A549 (cell line): ENCODE measurements around the gene KRT7. TPM values are rescaled to one million over a fixed set of nuclear protein-coding genes. Genes with fewer than 3 reads are reported as not detected.
A peak's percentile ranks its signal among the peaks of the same experiment; 100 is the strongest.

Experiments
- ATAC-seq, 2 experiments: fragments of 200-7000 bp in 1 of 2; fragments of >200 bp in 1 of 2; cut with Nextera tagmentation in 1 of 2; cut with Tn5 transposase in 1 of 2; 3 replicates each; pipeline versions ENCODE4 v1.8.0 to v1.9.1; 2018 to 2020; ENCODE audit warnings: mild to moderate bottlenecking in 1 of 2, moderate library complexity in 1 of 2
- CTCF ChIA-PET: fragments of 300-600 bp; sonication (Branson Sonifier 250); formaldehyde crosslinking; extraction: SDS; loops from one replicate; lab custom pipeline; 2021; ENCODE audit warnings: antibody characterized with exemption, inconsistent platforms; lab: Yijun Ruan, JAX
- POLR2A ChIA-PET: fragments of 350-600 bp; formaldehyde crosslinking; extraction: SDS; loops from one replicate; lab custom pipeline; 2021; ENCODE audit warnings: antibody characterized with exemption, inconsistent platforms; lab: Yijun Ruan, JAX
- DNase-seq, 2 experiments: peaks; one replicate each; pipeline versions ENCODE4 v3.0.0 to v3.0.0-alpha.2; 2011 to 2016; ENCODE audit warnings: low read depth in 1 of 2, low spot score in 1 of 2
- FAIRE-seq: peaks from 2 replicates; lab custom pipeline; 2011; peaks lifted over from hg19 to GRCh38; lab: Jason Lieb, UNC
- H3K27ac ChIP-seq, 2 experiments: fragments of >200 bp; sonication (Bioruptor Twin); formaldehyde crosslinking; 3 replicates each; pipeline ENCODE4 v1.5.1; 2016 to 2017
- H3K4me1 ChIP-seq: fragments of >200 bp; sonication (Bioruptor Twin); formaldehyde crosslinking; 3 replicates; pipeline ENCODE4 v1.6.1; 2016
- H3K4me2 ChIP-seq: fragments of >200 bp; sonication (Bioruptor Twin); formaldehyde crosslinking; 3 replicates; pipeline ENCODE4 v1.6.1; 2016
- H3K4me3 ChIP-seq: fragments of >200 bp; sonication (Bioruptor Twin); formaldehyde crosslinking; 3 replicates; pipeline ENCODE4 v1.5.1; 2016
- H3K9me3 ChIP-seq: fragments of >200 bp; sonication (Bioruptor Twin); formaldehyde crosslinking; 3 replicates; pipeline ENCODE4 v1.6.1; 2016
- BCL3 ChIP-seq: fragments of >200 bp; sonication (Bioruptor Twin); formaldehyde crosslinking; IDR thresholded peaks from 3 replicates; pipeline ENCODE4 v1.6.1; 2016
- CEBPB ChIP-seq, 2 experiments: fragments of >200 bp in 1 of 2; sonication (Bioruptor Twin) in 1 of 2; formaldehyde crosslinking in 1 of 2; IDR thresholded peaks; 2 replicates each; pipeline ENCODE4 v1.6.1; 2012 to 2016
- CHD4 ChIP-seq: fragments of 200-600 bp; sonication (generic); IDR thresholded peaks from 2 replicates; pipeline ENCODE4 v1.6.1; 2016; ENCODE audit warnings: antibody characterized with exemption, mild to moderate bottlenecking, borderline replicate concordance
- EHF ChIP-seq: fragments of 250-450 bp; sonication (Bioruptor Pico); IDR thresholded peaks from 2 replicates; pipeline ENCODE4 v1.5.0; 2020; ENCODE audit warnings: mild to moderate bottlenecking
- EHMT2 ChIP-seq: fragments of 200-600 bp; sonication (generic); IDR thresholded peaks from 2 replicates; pipeline ENCODE4 v1.6.1; 2016; ENCODE audit warnings: antibody characterized with exemption, low read depth, mild to moderate bottlenecking, moderate library complexity
- ELK1 ChIP-seq: fragments of 150-350 bp; IDR thresholded peaks from 2 replicates; pipeline ENCODE4 v1.6.1; 2014; ENCODE audit warnings: low read depth, mild to moderate bottlenecking, low read length
- ESRRA ChIP-seq: fragments of 150-350 bp; IDR thresholded peaks from 2 replicates; pipeline ENCODE4 v1.6.1; 2014; ENCODE audit warnings: mild to moderate bottlenecking, low read length, borderline replicate concordance
- FOSB ChIP-seq: fragments of 250-450 bp; sonication (Bioruptor Pico); IDR thresholded peaks from 2 replicates; pipeline ENCODE4 v1.5.0; 2020; ENCODE audit warnings: mild to moderate bottlenecking, moderate library complexity
- HMGXB4 ChIP-seq: fragments of 250-450 bp; sonication (Bioruptor Pico); IDR thresholded peaks from 2 replicates; pipeline ENCODE4 v1.5.0; 2021; ENCODE audit warnings: mild to moderate bottlenecking, moderate library complexity, borderline replicate concordance
- HOXA7 ChIP-seq: fragments of 250-450 bp; sonication (Bioruptor Pico); IDR thresholded peaks from 2 replicates; pipeline ENCODE4 v1.5.0; 2020; ENCODE audit warnings: mild to moderate bottlenecking, moderate library complexity
- HOXB13 ChIP-seq: fragments of 250-450 bp; sonication (Bioruptor Pico); IDR thresholded peaks from 2 replicates; pipeline ENCODE4 v1.5.0; 2020; ENCODE audit warnings: low read depth, mild to moderate bottlenecking, moderate library complexity
- HOXB5 ChIP-seq: fragments of 250-450 bp; sonication (Bioruptor Pico); IDR thresholded peaks from 2 replicates; pipeline ENCODE4 v1.5.0; 2020; ENCODE audit warnings: mild to moderate bottlenecking, moderate library complexity
- JUN ChIP-seq, 2 experiments: fragments of >200 bp; sonication (Bioruptor Twin); formaldehyde crosslinking; IDR thresholded peaks; 2 replicates in 1 of 2; 3 replicates in 1 of 2; pipeline ENCODE4 v1.6.1; 2016 to 2017
- JUNB ChIP-seq: fragments of >200 bp; sonication (Bioruptor Twin); formaldehyde crosslinking; IDR thresholded peaks from 2 replicates; pipeline ENCODE4 v1.6.1; 2016
- KDM5A ChIP-seq: fragments of 200-600 bp; sonication (generic); IDR thresholded peaks from 2 replicates; pipeline ENCODE4 v1.6.1; 2016; ENCODE audit warnings: antibody characterized with exemption, mild to moderate bottlenecking
- MAFK ChIP-seq: fragments of 450-650 bp; IDR thresholded peaks from 2 replicates; pipeline ENCODE4 v1.6.1; 2014; ENCODE audit not compliant: partially characterized antibody
- MAX ChIP-seq: IDR thresholded peaks from 2 replicates; pipeline ENCODE4 v1.6.1; 2012
- MAZ ChIP-seq: fragments of 150-350 bp; IDR thresholded peaks from 2 replicates; pipeline ENCODE4 v1.6.1; 2014; ENCODE audit warnings: antibody characterized with exemption, low read depth, low read length, borderline replicate concordance
- MYC ChIP-seq: IDR thresholded peaks from 2 replicates; pipeline ENCODE4 v1.6.1; 2012; ENCODE audit warnings: mild to moderate bottlenecking, inconsistent platforms, low read length, improper control_type of control experiment, borderline replicate concordance
- NFE2L2 ChIP-seq: fragments of 150-350 bp; conservative IDR thresholded peaks from 2 replicates; pipeline ENCODE4 v1.6.1; 2014; ENCODE audit warnings: low read length
- NPAS2 ChIP-seq: fragments of 250-450 bp; sonication (Bioruptor Pico); IDR thresholded peaks from 2 replicates; pipeline ENCODE4 v1.8.0; 2022; ENCODE audit warnings: mild to moderate bottlenecking, moderate library complexity, borderline replicate concordance
- NR3C1 ChIP-seq: fragments of >200 bp; sonication (Bioruptor Twin); formaldehyde crosslinking; IDR thresholded peaks from 3 replicates; pipeline ENCODE4 v1.6.1; 2017
- PHF8 ChIP-seq: fragments of 200-600 bp; sonication (generic); IDR thresholded peaks from 2 replicates; pipeline ENCODE4 v1.6.1; 2016; ENCODE audit warnings: low read depth, mild to moderate bottlenecking, antibody characterized with exemption, moderate library complexity, borderline replicate concordance
- POLR2A ChIP-seq: IDR thresholded peaks from 2 replicates; pipeline ENCODE4 v1.6.1; 2012; ENCODE audit warnings: mild to moderate bottlenecking, low read length
- POLR2AphosphoS2 ChIP-seq: conservative IDR thresholded peaks from 2 replicates; pipeline ENCODE4 v1.6.1; 2012; ENCODE audit warnings: low read length, improper control_type of control experiment, inconsistent platforms
- RAD21 ChIP-seq, 2 experiments: fragments of >200 bp in 1 of 2; sonication (Bioruptor Twin) in 1 of 2; formaldehyde crosslinking in 1 of 2; IDR thresholded peaks in 1 of 2; conservative IDR thresholded peaks in 1 of 2; 2 replicates in 1 of 2; 3 replicates in 1 of 2; pipeline ENCODE4 v1.6.1; 2012 to 2018; ENCODE audit warnings: inconsistent platforms in 1 of 2
- REST ChIP-seq: fragments of 200-600 bp; sonication (generic); IDR thresholded peaks from 2 replicates; pipeline ENCODE4 v1.6.1; 2016; ENCODE audit warnings: antibody characterized with exemption, mild to moderate bottlenecking, moderate library complexity
- RFX5 ChIP-seq: fragments of 450-650 bp; IDR thresholded peaks from 2 replicates; pipeline ENCODE4 v1.7.1; 2014; ENCODE audit warnings: antibody characterized with exemption, mild to moderate bottlenecking, moderate library complexity
- RNF2 ChIP-seq: fragments of 200-600 bp; sonication (generic); IDR thresholded peaks from 2 replicates; pipeline ENCODE4 v1.6.1; 2016; ENCODE audit warnings: low read depth, mild to moderate bottlenecking, antibody characterized with exemption, moderate library complexity, borderline replicate concordance
- SMC3 ChIP-seq: fragments of >200 bp; sonication (Bioruptor Twin); formaldehyde crosslinking; IDR thresholded peaks from 3 replicates; pipeline ENCODE4 v1.6.1; 2018; ENCODE audit warnings: inconsistent platforms
- SREBF2 ChIP-seq: fragments of 450-650 bp; IDR thresholded peaks from 2 replicates; pipeline ENCODE4 v1.6.1; 2014; ENCODE audit warnings: mild to moderate bottlenecking, moderate library complexity
- TFCP2L1 ChIP-seq: fragments of 250-450 bp; sonication (Bioruptor Pico); IDR thresholded peaks from 2 replicates; pipeline ENCODE4 v1.5.0; 2021; ENCODE audit warnings: mild to moderate bottlenecking
- TP53 ChIP-seq: fragments of 250-450 bp; sonication (Bioruptor Pico); IDR thresholded peaks from 2 replicates; pipeline ENCODE4 v1.5.0; 2021; ENCODE audit warnings: mild to moderate bottlenecking, moderate library complexity
- ZNF302 ChIP-seq: fragments of 250-450 bp; sonication (Bioruptor Pico); IDR thresholded peaks from 2 replicates; pipeline ENCODE4 v1.9.0; 2021; ENCODE audit warnings: inconsistent platforms, mild to moderate bottlenecking, moderate library complexity
- ZSCAN20 ChIP-seq: fragments of 250-450 bp; sonication (Bioruptor Pico); IDR thresholded peaks from 2 replicates; pipeline ENCODE4 v1.8.0; 2022; ENCODE audit warnings: mild to moderate bottlenecking, moderate library complexity
- WGBS: methylation state at CpG from one replicate; pipeline ENCODE4 v1.1.6; 2017; ENCODE audit errors: missing lambda C conversion rate; 5-methylcytosine and 5-hydroxymethylcytosine counted together
- polyA plus RNA-seq, 4 experiments: library from polyadenylated mRNA; depleted of rRNA in 3 of 4; stranded (reverse); fragments of >200 nt; fragmentation: RNase III in 1 of 4; extraction: RNeasy Plus Mini Kit Qiagen cat#74134 plus additional on column Dnase treatment in 1 of 4; gene quantifications; 2 replicates in 3 of 4; 3 replicates in 1 of 4; pipeline ENCODE4 v1.2.3, GENCODE V29; 2011 to 2017

Gene KRT7
- polyA plus RNA-seq, 2 of the 4 experiments (the other 2 are of a cell fraction): 2,623 to 3,055 TPM

- ChIA-PET POLR2A (interaction anchor here (0.7 to 18.5 kb wide), 10 partner anchors 10 to 630 kb away, joined by 3 to 383 read pairs (median 7); partner anchors contain the start of genes KRT7, KRT80 and KRT86), CTCF (interaction anchor here (1.5 to 14.8 kb wide), 10 partner anchors 14 to 630 kb away, joined by 3 to 321 read pairs (median 26); partner anchors contain the start of genes KRT7 and KRT86)
- DNase-seq (no peak), ATAC-seq (no peak), FAIRE-seq (no peak)
- peak overlapping the region; percentile 99 for H3K4me2 ChIP-seq
- H3K27ac ChIP-seq: peak overlapping the region; percentile 92 to 97
- peaks cover 96% of the 10 kb centered on the region for H3K4me1 ChIP-seq
- H3K4me3 ChIP-seq: no peak overlapping the region
- 62% methylated on average over 2 of the region's 2 CpGs for WGBS
- H3K9me3 ChIP-seq: no peaks in the 10 kb centered on the region
- TF ChIP-seq ESRRA (no peak), HOXB13 (CRISPR knock-in tag) (no peak), RNF2 (no peak), HMGXB4 (CRISPR knock-in tag) (no peak), JUN (IDR thresholded peaks at IDR 0.05) (peak; percentile 0 to 39; a peak in 4 of 5 replicates), TP53 (CRISPR knock-in tag) (no peak), MAZ (no peak), PHF8 (no peak), FOSB (no peak), ELK1 (no peak), NFE2L2 (no peak), BCL3 (no peak; the same call in 2 of the 3 replicates), RFX5 (no peak), MAFK (peak; percentile 71), ZSCAN20 (CRISPR knock-in tag) (no peak), POLR2A (no peak), REST (no peak), MAX (no peak), ZNF302 (no peak), SMC3 (no peak), RAD21 (conservative IDR thresholded peaks at IDR 0.05 in 1 of 2, IDR thresholded peaks at IDR 0.05 in 1 of 2) (no peak), CEBPB (IDR thresholded peaks at IDR 0.05) (no peak), NR3C1 (no peak), POLR2AphosphoS2 (peak; percentile 71), MYC (no peak), SREBF2 (no peak), HOXA7 (CRISPR knock-in tag) (no peak), HOXB5 (no peak), EHMT2 (no peak), KDM5A (no peak), CHD4 (no peak), NPAS2 (no peak), EHF (CRISPR knock-in tag) (no peak), TFCP2L1 (peak; percentile 11), JUNB (no peak)
Measured at GRCh38 chr12:52249511-52250047, 16.5 kb downstream of the KRT7 start.
